Midbrain (tissue), 1 donor: ENCODE data around the gene SLC11A1.

ENCODE experiments used
- DNase-seq: peaks from one replicate; lab custom pipeline; 2025; lab: John Stamatoyannopoulos, UW

SLC11A1 gene

GRCh38 chr2:218435003-218435982 lies 53.2 kb downstream of the SLC11A1 start:
- no peak for DNase-seq

- no peak for DNase-seq
Observed at GRCh38 chr2:218436992-218437391, 54.9 kb downstream of the SLC11A1 start.

GRCh38 chr2:218437969-218438368 lies 55.9 kb downstream of the SLC11A1 start:
- DNase-seq, result no peak

- DNase-seq, result no peak
Observed at GRCh38 chr2:218438596-218438995, 56.5 kb downstream of the SLC11A1 start.

GRCh38 chr2:218444692-218445357 lies 62.8 kb downstream of the SLC11A1 start:
- no peak for DNase-seq

- DNase-seq, result no peak
Observed at GRCh38 chr2:218445602-218446001, 63.5 kb downstream of the SLC11A1 start.
